RWPE1 (cell line): Measurements from ENCODE around the gene ADIPOR2.

Experiments
- CTCF ChIA-PET: fragments of 350-600 bp; sonication (Branson Sonifier 250); formaldehyde crosslinking; extraction: SDS; loops from one replicate; lab custom pipeline; 2021; lab: Yijun Ruan, JAX
- POLR2A ChIA-PET: fragments of 400-600 bp; formaldehyde crosslinking; extraction: SDS; loops from one replicate; lab custom pipeline; 2020; ENCODE audit warnings: antibody characterized with exemption; ENCODE audit not compliant: low non-redundant PET; lab: Yijun Ruan, JAX
- DNase-seq: peaks from one replicate; pipeline ENCODE4 v3.0.0; 2012; ENCODE audit warnings: low spot score
- H3K27ac ChIP-seq: fragments of 450-650 bp; 2 replicates; pipeline ENCODE4 v1.5.1; 2017
- TF ChIP-seq, protein P1 (sequence below): fragments of 450-650 bp; conservative IDR thresholded peaks from 2 replicates; pipeline ENCODE4 v1.5.1; 2017; ENCODE audit warnings: low read depth, mild to moderate bottlenecking

ADIPOR2 gene

DNA sequence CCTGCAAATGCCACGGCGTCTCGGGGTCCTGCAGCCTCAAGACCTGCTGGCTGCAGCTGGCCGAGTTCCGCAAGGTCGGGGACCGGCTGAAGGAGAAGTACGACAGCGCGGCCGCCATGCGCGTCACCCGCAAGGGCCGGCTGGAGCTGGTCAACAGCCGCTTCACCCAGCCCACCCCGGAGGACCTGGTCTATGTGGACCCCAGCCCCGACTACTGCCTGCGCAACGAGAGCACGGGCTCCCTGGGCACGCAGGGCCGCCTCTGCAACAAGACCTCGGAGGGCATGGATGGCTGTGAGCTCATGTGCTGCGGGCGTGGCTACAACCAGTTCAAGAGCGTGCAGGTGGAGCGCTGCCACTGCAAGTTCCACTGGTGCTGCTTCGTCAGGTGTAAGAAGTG lies 45.1 kb upstream of the ADIPOR2 start:
- ChIA-PET CTCF (interaction anchor here (0.7 to 6.9 kb wide), 3 partner anchors 12 to 942 kb away, joined by 3 to 34 read pairs (median 17); no protein-coding TSS in a partner anchor), POLR2A (no interaction called here)
- TF ChIP-seq, protein P1, sequence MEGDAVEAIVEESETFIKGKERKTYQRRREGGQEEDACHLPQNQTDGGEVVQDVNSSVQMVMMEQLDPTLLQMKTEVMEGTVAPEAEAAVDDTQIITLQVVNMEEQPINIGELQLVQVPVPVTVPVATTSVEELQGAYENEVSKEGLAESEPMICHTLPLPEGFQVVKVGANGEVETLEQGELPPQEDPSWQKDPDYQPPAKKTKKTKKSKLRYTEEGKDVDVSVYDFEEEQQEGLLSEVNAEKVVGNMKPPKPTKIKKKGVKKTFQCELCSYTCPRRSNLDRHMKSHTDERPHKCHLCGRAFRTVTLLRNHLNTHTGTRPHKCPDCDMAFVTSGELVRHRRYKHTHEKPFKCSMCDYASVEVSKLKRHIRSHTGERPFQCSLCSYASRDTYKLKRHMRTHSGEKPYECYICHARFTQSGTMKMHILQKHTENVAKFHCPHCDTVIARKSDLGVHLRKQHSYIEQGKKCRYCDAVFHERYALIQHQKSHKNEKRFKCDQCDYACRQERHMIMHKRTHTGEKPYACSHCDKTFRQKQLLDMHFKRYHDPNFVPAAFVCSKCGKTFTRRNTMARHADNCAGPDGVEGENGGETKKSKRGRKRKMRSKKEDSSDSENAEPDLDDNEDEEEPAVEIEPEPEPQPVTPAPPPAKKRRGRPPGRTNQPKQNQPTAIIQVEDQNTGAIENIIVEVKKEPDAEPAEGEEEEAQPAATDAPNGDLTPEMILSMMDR, result no peak
- no peak overlapping the region for H3K27ac ChIP-seq
- no peak for DNase-seq

DNA sequence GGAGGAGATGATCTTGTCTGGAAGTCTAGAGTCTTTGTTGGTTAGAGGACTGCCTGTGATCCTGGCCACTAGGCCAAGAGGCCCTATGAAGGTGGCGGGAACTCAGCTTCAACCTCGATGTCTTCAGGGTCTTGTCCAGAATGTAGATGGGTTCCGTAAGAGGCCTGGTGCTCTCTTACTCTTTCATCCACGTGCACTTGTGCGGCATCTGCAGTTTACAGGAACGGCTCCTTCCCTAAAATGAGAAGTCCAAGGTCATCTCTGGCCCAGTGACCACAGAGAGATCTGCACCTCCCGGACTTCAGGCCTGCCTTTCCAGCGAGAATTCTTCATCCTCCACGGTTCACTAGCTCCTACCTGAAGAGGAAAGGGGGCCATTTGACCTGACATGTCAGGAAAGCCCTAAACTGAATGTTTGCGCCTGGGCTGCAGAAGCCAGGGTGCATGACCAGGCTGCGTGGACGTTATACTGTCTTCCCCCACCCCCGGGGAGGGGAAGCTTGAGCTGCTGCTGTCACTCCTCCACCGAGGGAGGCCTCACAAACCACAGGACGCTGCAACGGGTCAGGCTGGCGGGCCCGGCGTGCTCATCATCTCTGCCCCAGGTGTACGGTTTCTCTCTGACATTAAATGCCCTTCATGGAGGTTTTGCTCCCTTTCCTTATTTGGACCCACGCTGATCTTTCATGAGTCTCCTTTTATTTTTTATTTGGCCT lies 44.1 kb upstream of the ADIPOR2 start:
- ChIA-PET POLR2A (no interaction called here), CTCF (interaction anchor here (3.5 to 6.9 kb wide), 2 partner anchors 13 to 144 kb away, joined by 17 to 34 read pairs; no protein-coding TSS in a partner anchor)
- DNase-seq, result no peak
- no peak overlapping the region for H3K27ac ChIP-seq
- TF ChIP-seq, protein P1, result no peak

DNA sequence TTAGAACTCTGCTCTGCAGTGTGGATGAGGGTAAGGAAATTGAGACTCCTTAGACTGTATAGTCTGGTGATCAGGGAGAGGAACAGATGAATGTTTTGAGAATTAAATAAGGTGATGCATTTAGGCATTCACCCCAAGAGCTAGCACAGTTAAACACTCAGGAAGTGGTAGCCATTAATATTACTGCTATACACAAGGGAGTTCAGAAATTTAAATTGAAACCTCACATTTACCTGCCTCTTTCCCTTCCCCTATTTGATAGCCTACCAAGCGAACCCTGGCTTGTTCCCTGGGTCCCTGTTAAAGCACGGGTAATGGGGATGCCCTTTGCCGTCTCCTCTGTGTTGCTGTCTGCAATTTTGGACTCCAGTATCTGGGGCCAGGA lies 43.6 kb upstream of the ADIPOR2 start:
- no peak overlapping the region for H3K27ac ChIP-seq
- ChIA-PET POLR2A (no interaction called here), CTCF (interaction anchor here (6.9 kb wide), 1 partner anchor 143 kb away, joined by 34 read pairs; no protein-coding TSS in a partner anchor)
- DNase-seq, result no peak
- TF ChIP-seq, protein P1, result no peak

DNA sequence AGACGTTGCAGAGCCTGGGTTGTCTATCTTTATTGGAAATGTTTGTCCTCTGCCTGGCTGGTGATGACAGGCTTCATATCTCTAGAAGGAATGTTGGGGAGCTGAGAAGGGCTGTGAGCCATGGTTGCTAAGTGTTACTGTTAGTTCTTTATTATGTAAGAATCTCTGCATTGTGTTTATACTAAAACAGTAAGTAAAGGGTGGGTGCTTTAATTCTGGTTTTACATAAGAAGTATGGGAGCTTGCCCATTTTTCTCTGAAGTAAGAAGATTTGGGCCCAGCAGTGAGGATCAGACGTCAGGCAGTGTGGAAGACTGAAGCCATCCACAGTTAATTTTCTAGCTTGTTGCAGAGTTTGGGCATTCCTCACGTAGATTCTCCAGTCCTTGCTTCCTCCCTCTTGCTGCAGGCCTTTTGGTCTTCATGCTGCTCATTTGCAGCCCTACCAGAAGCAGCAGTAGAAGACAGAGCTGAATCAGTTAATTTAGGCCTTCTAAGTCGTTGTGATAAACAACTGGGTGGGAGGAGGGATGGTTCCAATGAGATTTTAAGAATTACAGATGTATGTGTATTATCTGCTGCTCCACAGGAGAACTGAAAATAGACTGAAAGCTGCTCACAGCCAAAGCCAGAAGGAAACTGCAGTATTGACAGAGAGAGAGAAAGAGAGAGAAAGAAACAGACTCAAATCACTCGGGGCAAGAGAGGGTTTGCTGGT lies 40.5 kb upstream of the ADIPOR2 start:
- no peak for DNase-seq
- ChIA-PET POLR2A (no interaction called here), CTCF (interaction anchor here (0.6 to 6.9 kb wide), 3 partner anchors 31 to 290 kb away, joined by 3 to 34 read pairs (median 3); no protein-coding TSS in a partner anchor)
- TF ChIP-seq, protein P1, result no peak
- H3K27ac ChIP-seq, result no peak overlapping the region

DNA sequence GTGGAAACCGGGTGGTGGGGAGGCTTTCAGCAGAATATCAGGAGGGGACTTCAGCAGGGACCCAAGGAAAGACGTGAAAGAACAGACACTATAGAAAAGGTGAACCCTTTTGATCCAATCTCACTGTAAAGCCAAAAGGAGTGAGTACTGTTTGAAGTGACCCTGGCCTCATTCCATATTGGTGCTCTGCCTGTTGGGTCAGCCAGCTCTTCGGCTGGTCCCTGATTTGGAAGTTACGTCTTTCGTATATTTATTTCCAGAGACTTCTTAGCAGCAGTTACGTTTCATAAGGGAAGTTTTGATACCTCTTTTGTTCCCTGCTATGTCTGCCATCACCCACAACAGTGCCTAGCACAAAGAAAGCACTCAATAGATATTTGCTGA lies 39.9 kb upstream of the ADIPOR2 start:
- CTCF ChIA-PET, result interaction anchor here (0.6 to 6.9 kb wide), 2 partner anchors 32 to 139 kb away, joined by 3 to 34 read pairs; no protein-coding TSS in a partner anchor
- DNase-seq, result no peak
- POLR2A ChIA-PET, result no interaction called here
- TF ChIP-seq, protein P1, result no peak
- H3K27ac ChIP-seq, result no peak overlapping the region

DNA sequence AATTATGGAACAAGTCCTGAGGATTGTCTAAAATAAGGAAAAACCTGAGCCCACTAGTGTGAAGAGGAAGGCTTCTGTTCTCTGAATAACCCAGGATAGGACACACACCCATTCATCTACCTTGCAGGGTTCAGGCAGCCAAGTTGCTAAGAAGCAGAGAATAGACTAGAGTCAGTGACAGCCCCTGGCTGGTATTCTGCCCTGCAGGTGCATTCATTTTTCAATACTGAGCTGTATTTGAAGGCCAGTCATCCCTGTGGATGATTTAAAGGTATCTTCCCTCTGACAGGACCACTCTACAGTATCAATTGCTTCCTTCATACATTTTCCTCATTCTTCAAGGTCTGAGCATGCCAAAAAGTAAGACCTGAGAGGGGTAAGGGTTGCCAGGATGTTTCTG lies 38.9 kb upstream of the ADIPOR2 start:
- TF ChIP-seq, protein P1, result no peak
- no peak overlapping the region for H3K27ac ChIP-seq
- no peak for DNase-seq
- POLR2A ChIA-PET, result no interaction called here
- CTCF ChIA-PET, result interaction anchor here (0.6 to 7.7 kb wide), 7 partner anchors 18 to 288 kb away, joined by 3 to 105 read pairs (median 4); no protein-coding TSS in a partner anchor
